HCT116 (cell line): ENCODE measurements around the gene DLG2. TPM values are rescaled to one million over a fixed set of nuclear protein-coding genes. Genes with fewer than 3 reads are reported as not detected.

Source experiments
- ATAC-seq: fragments of 200-7000 bp; cut with Tn5 transposase; 2 replicates; pipeline ENCODE4 v1.9.1; 2020; ENCODE audit warnings: mild to moderate bottlenecking, moderate library complexity
- BruUV-seq: library from RNA; stranded (reverse); fragments of 400-500 nt; replicated peaks from 2 replicates; lab custom pipeline; 2021; lab: Mats Ljungman, UMichigan
- CTCF ChIA-PET: fragments of 300-600 bp; sonication (Branson Sonifier 250); formaldehyde crosslinking; loops from one replicate; lab custom pipeline; 2021; ENCODE audit warnings: antibody characterized with exemption; lab: Charles Lee
- POLR2A ChIA-PET: fragments of 300-600, 350-600 bp; sonication (Branson Sonifier 250); formaldehyde crosslinking; loops from one replicate; lab custom pipeline; 2021; ENCODE audit warnings: antibody characterized with exemption; lab: Charles Lee
- RAD21 ChIA-PET, 2 experiments: fragments of 300-600 bp; sonication (Branson Sonifier 250); formaldehyde crosslinking; loops; one replicate each; lab custom pipeline; 2023; ENCODE audit warnings: low total read pairs in 2 of 2; ENCODE audit not compliant: uncharacterized antibody in 2 of 2, unreplicated experiment in 2 of 2, low non-redundant PET in 1 of 2; lab: Charles Lee
- DNase-seq: peaks from one replicate; pipeline ENCODE4 v3.0.0-alpha.2; 2010; ENCODE audit warnings: low read depth, low spot score
- H2AFZ ChIP-seq: fragments of 200-600 bp; shearing (Covaris generic), sonication (generic); 2 replicates; pipeline ENCODE4 v1.6.1; 2017; ENCODE audit warnings: low read depth, mixed run types, mixed read lengths, antibody characterized with exemption, low read length; ENCODE audit not compliant: poor library complexity, severe bottlenecking
- H3K27ac ChIP-seq: 2 replicates; pipeline ENCODE4 v1.5.1; 2012; ENCODE audit warnings: low read depth, low read length
- H3K27me3 ChIP-seq: fragments of 200-600 bp; sonication (generic); 2 replicates; pipeline ENCODE4 v1.6.1; 2016; ENCODE audit warnings: mixed run types, low read length, mixed read lengths; ENCODE audit not compliant: insufficient read depth
- H3K36me3 ChIP-seq, 2 experiments: fragments of 200-500 bp in 1 of 2; fragments of 200-600 bp in 1 of 2; sonication (Bioruptor generic) in 1 of 2; sonication (generic) in 1 of 2; 2 replicates each; pipeline versions ENCODE4 v1.5.1 to v1.6.1; 2014 to 2016; ENCODE audit warnings: low read length in 2 of 2, inconsistent platforms in 1 of 2, mixed read lengths in 1 of 2, mixed run types in 1 of 2; ENCODE audit not compliant: insufficient read depth in 2 of 2, control insufficient read depth in 1 of 2
- H3K4me1 ChIP-seq, 2 experiments: fragments of 200-600 bp in 1 of 2; sonication (generic) in 1 of 2; 2 replicates each; pipeline versions ENCODE4 v1.5.1 to v1.6.1; 2012 to 2017; ENCODE audit warnings: low read length in 2 of 2, inconsistent platforms in 1 of 2, mild to moderate bottlenecking in 1 of 2, mixed read lengths in 1 of 2, mixed run types in 1 of 2, moderate library complexity in 1 of 2; ENCODE audit not compliant: insufficient read depth in 2 of 2, control insufficient read depth in 1 of 2
- H3K4me2 ChIP-seq: fragments of 200-600 bp; sonication (generic); 2 replicates; pipeline ENCODE4 v1.6.1; 2017; ENCODE audit warnings: mixed run types, low read length, mixed read lengths
- H3K4me3 ChIP-seq, 2 experiments: fragments of 200-600 bp in 1 of 2; sonication (generic) in 1 of 2; replicated peaks in 1 of 2; 2 replicates each; pipeline ENCODE4 v1.5.1; 2011 to 2016; ENCODE audit warnings: low read length in 2 of 2, control low read depth in 1 of 2, low read depth in 1 of 2, mild to moderate bottlenecking in 1 of 2, mixed read lengths in 1 of 2, mixed run types in 1 of 2
- H3K79me2 ChIP-seq: fragments of 200-600 bp; sonication (generic); 2 replicates; pipeline ENCODE4 v1.6.1; 2017; ENCODE audit warnings: mild to moderate bottlenecking, mixed run types, low read length, moderate library complexity, mixed read lengths; ENCODE audit not compliant: insufficient read depth
- H3K9ac ChIP-seq: fragments of 200-600 bp; sonication (generic); 2 replicates; pipeline ENCODE4 v1.6.1; 2016; ENCODE audit warnings: low read length, mixed read lengths
- H3K9me2 ChIP-seq: fragments of 200-600 bp; sonication (generic), shearing (Covaris generic); 2 replicates; pipeline ENCODE4 v1.6.1; 2017; ENCODE audit warnings: mixed run types, mild to moderate bottlenecking, moderate library complexity; ENCODE audit not compliant: insufficient read depth
- H3K9me3 ChIP-seq, 2 experiments: fragments of 200-500 bp in 1 of 2; fragments of 200-600 bp in 1 of 2; sonication (Bioruptor generic) in 1 of 2; sonication (generic) in 1 of 2; 2 replicates each; pipeline ENCODE4 v1.6.1; 2014 to 2017; ENCODE audit warnings: low read length in 2 of 2, mixed read lengths in 2 of 2, inconsistent platforms in 1 of 2, low read depth in 1 of 2, mild to moderate bottlenecking in 1 of 2, mixed run types in 1 of 2, moderate library complexity in 1 of 2; ENCODE audit not compliant: control insufficient read depth in 1 of 2, insufficient read depth in 1 of 2
- H4K20me1 ChIP-seq: fragments of 200-600 bp; sonication (generic), shearing (Covaris generic); 2 replicates; pipeline ENCODE4 v1.6.1; 2017; ENCODE audit warnings: mixed run types, mild to moderate bottlenecking, moderate library complexity; ENCODE audit not compliant: insufficient read depth
- EGR1 ChIP-seq: IDR thresholded peaks from 2 replicates; pipeline ENCODE4 v1.6.1; 2012; ENCODE audit warnings: low read depth
- JUND ChIP-seq: IDR thresholded peaks from 2 replicates; pipeline ENCODE4 v1.6.1; 2012
- MAX ChIP-seq: IDR thresholded peaks from 2 replicates; pipeline ENCODE4 v1.6.1; 2012
- POLR2AphosphoS5 ChIP-seq: IDR thresholded peaks from 2 replicates; pipeline ENCODE4 v1.6.1; 2011; ENCODE audit warnings: mild to moderate bottlenecking, low read depth, low read length, moderate library complexity
- REST ChIP-seq: IDR thresholded peaks from 2 replicates; pipeline ENCODE4 v1.6.1; 2012; ENCODE audit warnings: low read depth
- SP1 ChIP-seq: IDR thresholded peaks from 2 replicates; pipeline ENCODE4 v1.6.1; 2012; ENCODE audit warnings: low read depth
- TCF7L2 ChIP-seq: IDR thresholded peaks from 2 replicates; pipeline ENCODE4 v1.7.0; 2011; ENCODE audit warnings: borderline replicate concordance, inconsistent platforms; ENCODE audit not compliant: insufficient read depth, insufficient read length; ENCODE audit errors: extremely low read depth
- YY1 ChIP-seq: IDR thresholded peaks from 2 replicates; pipeline ENCODE4 v1.6.1; 2011; ENCODE audit warnings: low read length, low read depth, moderate library complexity, mild to moderate bottlenecking; ENCODE audit not compliant: insufficient replicate concordance; ENCODE audit errors: extremely low read depth
- ZBTB33 ChIP-seq: IDR thresholded peaks from 2 replicates; pipeline ENCODE4 v1.6.1; 2011; ENCODE audit warnings: mild to moderate bottlenecking, low read length, moderate library complexity; ENCODE audit not compliant: insufficient replicate concordance; ENCODE audit errors: extremely low read depth
- ZNF274 ChIP-seq: fragments of 200-500 bp; sonication (Bioruptor generic); IDR thresholded peaks from 2 replicates; pipeline ENCODE4 v1.6.1; 2014; ENCODE audit warnings: mild to moderate bottlenecking, low read depth, low read length, inconsistent platforms
- intact Hi-C: fragments of 100-400 bp; cut with micrococcal nuclease; formaldehyde crosslinking; loops from 2 replicates; pipeline ENCODE4 v1.10.0; 2022
- total RNA-seq: library from RNA; stranded (reverse); gene quantifications from one replicate; pipeline ENCODE4 v1.2.1, GENCODE V29; 2021; ENCODE audit not compliant: unreplicated experiment

Gene DLG2
- total RNA-seq, 1 experiment from 2014 or later = 2.4 TPM

GRCh38 chr11:84865791-84866535 is 761.2 kb downstream of the DLG2 start:
- intact Hi-C loops = no loop called here
- Histone ChIP-seq H3K4me3 (no peak overlapping the region), H3K79me2 (no peaks in the 10 kb centered on the region), H3K9me3 (no peaks in the 10 kb centered on the region), H3K27ac (no peak overlapping the region), H3K4me2 (no peak overlapping the region), H3K9me2 (no peaks in the 10 kb centered on the region), H3K36me3 (no peaks in the 10 kb centered on the region), H2AFZ (no peak overlapping the region), H3K27me3 (peaks cover 12% of the 10 kb centered on the region; the same call in 1 of the 2 replicates), H4K20me1 (no peaks in the 10 kb centered on the region), H3K9ac (no peak overlapping the region), H3K4me1 (no peaks in the 10 kb centered on the region)
- ATAC-seq (no peak), DNase-seq (no peak)
- TF ChIP-seq EGR1 = no peak
- ChIA-PET CTCF (no interaction called here), RAD21 (no interaction called here), POLR2A (no interaction called here)
- no TSS peak for BruUV-seq

- DNase-seq (no peak), ATAC-seq (no peak)
- intact Hi-C loops = no loop called here
- no peaks in the 10 kb centered on the region for H3K9me2 ChIP-seq
- H3K9me3 ChIP-seq = no peaks in the 10 kb centered on the region
- H2AFZ ChIP-seq = no peak overlapping the region
- BruUV-seq = no TSS peak
- H3K79me2 ChIP-seq = no peaks in the 10 kb centered on the region
- H3K27me3 ChIP-seq = peaks cover 12% of the 10 kb centered on the region; the same call in 1 of the 2 replicates
- ChIA-PET CTCF (no interaction called here), RAD21 (no interaction called here), POLR2A (no interaction called here)
- no peaks in the 10 kb centered on the region for H3K36me3 ChIP-seq
- H3K4me2 ChIP-seq = no peak overlapping the region
- no peak overlapping the region for H3K9ac ChIP-seq
- H3K4me1 ChIP-seq = no peaks in the 10 kb centered on the region
- H3K27ac ChIP-seq = no peak overlapping the region
- H4K20me1 ChIP-seq = no peaks in the 10 kb centered on the region
- H3K4me3 ChIP-seq = no peak overlapping the region
- TF ChIP-seq REST = no peak
- TF ChIP-seq ZBTB33 = no peak
- no peak for TF ChIP-seq JUND
- TF ChIP-seq ZNF274 = no peak
- TF ChIP-seq POLR2AphosphoS5 = no peak
- TF ChIP-seq YY1 = no peak
- TF ChIP-seq MAX = no peak
- no peak for TF ChIP-seq TCF7L2
- TF ChIP-seq SP1 = no peak
Measured at GRCh38 chr11:84865257-84865656, 761.9 kb downstream of the DLG2 start.
